Duodenal mucosa (tissue), 2 donors: ENCODE measurements around the gene LILRA5.

Source experiments
- H3K27ac ChIP-seq: one replicate; pipeline ENCODE4 v1.7.0; 2013; ENCODE audit warnings: low read depth, low read length
- H3K27me3 ChIP-seq, 2 donors: one replicate each; pipeline ENCODE4 v1.7.0; 2013; ENCODE audit warnings: low read length in 2 of 2, control low read depth in 1 of 2; ENCODE audit not compliant: insufficient read depth in 2 of 2, control insufficient read depth in 1 of 2
- H3K36me3 ChIP-seq, 2 donors: one replicate each; pipeline ENCODE4 v1.7.0; 2013; ENCODE audit warnings: low read length in 2 of 2, control low read depth in 1 of 2; ENCODE audit not compliant: insufficient read depth in 2 of 2, control insufficient read depth in 1 of 2
- H3K4me1 ChIP-seq, 2 donors: one replicate each; pipeline ENCODE4 v1.7.0; 2013; ENCODE audit warnings: low read length in 2 of 2, control low read depth in 1 of 2; ENCODE audit not compliant: insufficient read depth in 2 of 2, control insufficient read depth in 1 of 2
- H3K4me3 ChIP-seq, 2 donors: one replicate each; pipeline ENCODE4 v1.7.0; 2013; ENCODE audit warnings: low read length in 2 of 2, low read depth in 1 of 2
- H3K9ac ChIP-seq, 2 donors: one replicate each; pipeline ENCODE4 v1.7.0; 2013; ENCODE audit warnings: low read length in 2 of 2, low read depth in 1 of 2
- H3K9me3 ChIP-seq, 2 donors: one replicate each; pipeline ENCODE4 v1.7.0; 2013; ENCODE audit warnings: low read length in 2 of 2, control low read depth in 1 of 2; ENCODE audit not compliant: control insufficient read depth in 1 of 2

The LILRA5 gene

GRCh38 chr19:54351474-54351873, 38.5 kb upstream of the LILRA5 start:
- no peak overlapping the region for H3K4me3 ChIP-seq
- peaks cover 0 to 9% of the 10 kb centered on the region in 2 donors for H3K36me3 ChIP-seq
- no peaks in the 10 kb centered on the region for H3K4me1 ChIP-seq
- no peak overlapping the region for H3K9ac ChIP-seq
- no peaks in the 10 kb centered on the region for H3K9me3 ChIP-seq
- no peak overlapping the region for H3K27ac ChIP-seq
- peaks cover 0 to 4% of the 10 kb centered on the region in 2 donors for H3K27me3 ChIP-seq

- Histone ChIP-seq H3K9ac (no peak overlapping the region), H3K36me3 (no peaks in the 10 kb centered on the region), H3K27me3 (peaks cover 0 to 4% of the 10 kb centered on the region in 2 donors), H3K4me1 (no peaks in the 10 kb centered on the region), H3K27ac (no peak overlapping the region), H3K4me3 (no peak overlapping the region), H3K9me3 (no peaks in the 10 kb centered on the region)
Observed at GRCh38 chr19:54345938-54346386, 33.0 kb upstream of the LILRA5 start.

GRCh38 chr19:54343868-54344267, 30.9 kb upstream of the LILRA5 start:
- Histone ChIP-seq H3K4me1 (peaks cover 0 to 6% of the 10 kb centered on the region in 2 donors), H3K27ac (no peak overlapping the region), H3K4me3 (no peak overlapping the region), H3K9me3 (no peaks in the 10 kb centered on the region), H3K27me3 (no peaks in the 10 kb centered on the region), H3K9ac (no peak overlapping the region), H3K36me3 (no peaks in the 10 kb centered on the region)

GRCh38 chr19:54341295-54341694, 28.3 kb upstream of the LILRA5 start:
- H3K27ac ChIP-seq: no peak overlapping the region
- H3K27me3 ChIP-seq: no peaks in the 10 kb centered on the region
- H3K4me1 ChIP-seq: peaks cover 0 to 6% of the 10 kb centered on the region in 2 donors
- H3K4me3 ChIP-seq: no peak overlapping the region
- no peaks in the 10 kb centered on the region for H3K9me3 ChIP-seq
- no peak overlapping the region for H3K9ac ChIP-seq
- H3K36me3 ChIP-seq: no peaks in the 10 kb centered on the region

GRCh38 chr19:54339646-54340358, 26.8 kb upstream of the LILRA5 start:
- Histone ChIP-seq H3K9ac (no peak overlapping the region), H3K36me3 (no peaks in the 10 kb centered on the region), H3K27me3 (no peaks in the 10 kb centered on the region), H3K27ac (no peak overlapping the region), H3K4me3 (no peak overlapping the region), H3K9me3 (no peaks in the 10 kb centered on the region), H3K4me1 (peaks cover 0 to 6% of the 10 kb centered on the region in 2 donors)

- Histone ChIP-seq H3K4me3 (no peak overlapping the region), H3K4me1 (peaks cover 0 to 6% of the 10 kb centered on the region in 2 donors), H3K36me3 (no peaks in the 10 kb centered on the region), H3K9ac (no peak overlapping the region), H3K27ac (no peak overlapping the region), H3K9me3 (no peaks in the 10 kb centered on the region), H3K27me3 (no peaks in the 10 kb centered on the region)
Observed at GRCh38 chr19:54338521-54338920, 25.6 kb upstream of the LILRA5 start.

GRCh38 chr19:54337858-54338230, 24.9 kb upstream of the LILRA5 start:
- no peak overlapping the region for H3K27ac ChIP-seq

GRCh38 chr19:54336893-54337857, 24.2 kb upstream of the LILRA5 start:
- Histone ChIP-seq H3K4me3 (no peak overlapping the region), H3K4me1 (peaks cover 0 to 6% of the 10 kb centered on the region in 2 donors), H3K36me3 (no peaks in the 10 kb centered on the region), H3K27ac (no peak overlapping the region), H3K27me3 (no peaks in the 10 kb centered on the region), H3K9me3 (no peaks in the 10 kb centered on the region), H3K9ac (no peak overlapping the region)

More at GRCh38 chr19:54337858-54338230, 24.9 kb upstream of the LILRA5 start:
- Histone ChIP-seq H3K4me1 (peaks cover 0 to 6% of the 10 kb centered on the region in 2 donors), H3K9me3 (no peaks in the 10 kb centered on the region), H3K9ac (no peak overlapping the region), H3K36me3 (no peaks in the 10 kb centered on the region), H3K27me3 (no peaks in the 10 kb centered on the region), H3K4me3 (no peak overlapping the region)

GRCh38 chr19:54335979-54336892, 23.3 kb upstream of the LILRA5 start:
- H3K4me3 ChIP-seq: no peak overlapping the region
- H3K9me3 ChIP-seq: no peaks in the 10 kb centered on the region
- H3K9ac ChIP-seq: no peak overlapping the region
- no peaks in the 10 kb centered on the region for H3K27me3 ChIP-seq
- H3K36me3 ChIP-seq: no peaks in the 10 kb centered on the region
- H3K27ac ChIP-seq: no peak overlapping the region
- peaks cover 0 to 6% of the 10 kb centered on the region in 2 donors for H3K4me1 ChIP-seq
